ENCODE data around the gene RAB3B.

The RAB3B gene

GRCh38 chr1:51955797-51956527 lies 34.5 kb downstream of the RAB3B start:
- DNase-seq (ENCODE audit: low read depth) = no peak
- TF ChIP-seq, protein P1, sequence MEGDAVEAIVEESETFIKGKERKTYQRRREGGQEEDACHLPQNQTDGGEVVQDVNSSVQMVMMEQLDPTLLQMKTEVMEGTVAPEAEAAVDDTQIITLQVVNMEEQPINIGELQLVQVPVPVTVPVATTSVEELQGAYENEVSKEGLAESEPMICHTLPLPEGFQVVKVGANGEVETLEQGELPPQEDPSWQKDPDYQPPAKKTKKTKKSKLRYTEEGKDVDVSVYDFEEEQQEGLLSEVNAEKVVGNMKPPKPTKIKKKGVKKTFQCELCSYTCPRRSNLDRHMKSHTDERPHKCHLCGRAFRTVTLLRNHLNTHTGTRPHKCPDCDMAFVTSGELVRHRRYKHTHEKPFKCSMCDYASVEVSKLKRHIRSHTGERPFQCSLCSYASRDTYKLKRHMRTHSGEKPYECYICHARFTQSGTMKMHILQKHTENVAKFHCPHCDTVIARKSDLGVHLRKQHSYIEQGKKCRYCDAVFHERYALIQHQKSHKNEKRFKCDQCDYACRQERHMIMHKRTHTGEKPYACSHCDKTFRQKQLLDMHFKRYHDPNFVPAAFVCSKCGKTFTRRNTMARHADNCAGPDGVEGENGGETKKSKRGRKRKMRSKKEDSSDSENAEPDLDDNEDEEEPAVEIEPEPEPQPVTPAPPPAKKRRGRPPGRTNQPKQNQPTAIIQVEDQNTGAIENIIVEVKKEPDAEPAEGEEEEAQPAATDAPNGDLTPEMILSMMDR (conservative IDR thresholded peaks at IDR 0.05; ENCODE audit: low read depth, low read length) = no peak
- no peak overlapping the region for H3K4me3 ChIP-seq (ENCODE audit: low read length)

DNA sequence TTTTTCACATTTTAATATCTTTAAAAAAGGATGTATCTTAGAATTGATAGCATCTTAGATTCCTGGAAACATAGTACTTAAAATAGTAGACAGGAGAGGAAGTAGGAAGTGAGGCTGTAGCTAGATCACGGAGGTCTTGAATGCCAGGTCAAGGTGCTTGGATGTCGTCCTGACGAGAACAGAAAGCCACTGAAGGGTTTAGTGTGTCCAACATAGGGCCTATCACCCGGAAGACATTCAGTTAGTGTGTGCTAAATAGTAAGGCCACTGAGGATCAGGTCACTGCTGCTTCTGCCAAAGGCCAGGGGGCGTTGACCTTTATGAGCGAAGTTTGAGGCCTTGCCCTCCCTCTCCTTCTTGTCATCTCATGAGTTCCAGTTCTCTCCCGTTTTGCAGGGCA lies 35.7 kb downstream of the RAB3B start:
- H3K4me3 ChIP-seq (ENCODE audit: low read length) = no peak overlapping the region
- TF ChIP-seq, protein P1 (conservative IDR thresholded peaks at IDR 0.05; ENCODE audit: low read depth, low read length) = no peak
- DNase-seq (ENCODE audit: low read depth) = no peak

GRCh38 chr1:51953079-51953478 lies 37.4 kb downstream of the RAB3B start:
- no peak for DNase-seq (ENCODE audit: low read depth)
- H3K4me3 ChIP-seq (ENCODE audit: low read length) = no peak overlapping the region
- TF ChIP-seq, protein P1 (conservative IDR thresholded peaks at IDR 0.05; ENCODE audit: low read depth, low read length) = no peak

DNA sequence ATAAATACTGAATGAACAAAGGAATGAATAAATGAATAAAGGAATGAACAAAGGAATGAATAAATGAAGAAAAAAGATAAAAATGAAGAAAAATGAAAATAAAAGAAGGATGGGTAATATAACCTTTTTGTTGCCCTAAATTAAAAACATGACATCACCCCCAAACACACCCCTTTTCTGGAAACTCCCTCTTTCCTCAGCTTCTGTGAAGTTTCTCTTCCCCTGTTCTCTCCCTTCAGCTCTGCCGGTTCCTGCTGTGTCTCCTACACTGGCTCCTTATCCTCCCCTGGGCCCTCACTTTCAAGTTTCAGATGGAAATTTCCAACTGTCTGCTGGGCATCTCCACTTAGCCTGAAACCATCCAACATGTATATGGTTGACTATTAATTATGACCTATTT lies 37.9 kb downstream of the RAB3B start:
- H3K4me3 ChIP-seq (ENCODE audit: low read length) = no peak overlapping the region
- no peak for DNase-seq (ENCODE audit: low read depth)
- TF ChIP-seq, protein P1 (conservative IDR thresholded peaks at IDR 0.05; ENCODE audit: low read depth, low read length) = no peak

DNA sequence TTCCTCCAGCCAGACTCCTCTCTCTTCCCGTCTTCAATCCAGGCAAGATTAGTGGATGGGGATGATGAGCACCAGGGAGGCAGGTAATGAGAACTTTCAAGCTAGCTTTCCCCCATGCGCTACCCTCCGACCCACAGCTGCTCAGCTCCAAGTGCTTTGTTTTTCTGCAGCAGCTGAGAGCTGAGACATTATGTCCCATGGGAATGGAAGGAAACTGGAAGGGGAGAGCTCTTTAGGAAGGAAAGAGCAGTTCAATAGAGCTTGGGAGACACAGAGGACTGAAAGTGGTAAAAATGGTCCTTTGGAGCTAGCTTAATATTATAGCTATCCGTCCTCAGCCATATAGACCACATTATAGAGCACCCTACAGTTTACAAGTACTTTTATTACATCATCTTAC lies 39.8 kb downstream of the RAB3B start:
- no peak overlapping the region for H3K4me3 ChIP-seq (ENCODE audit: low read length)
- TF ChIP-seq, protein P1 (conservative IDR thresholded peaks at IDR 0.05; ENCODE audit: low read depth, low read length) = no peak
- no peak for DNase-seq (ENCODE audit: low read depth)

- DNase-seq (ENCODE audit: low read depth) = no peak
- TF ChIP-seq, protein P1 (conservative IDR thresholded peaks at IDR 0.05; ENCODE audit: low read depth, low read length) = no peak
- H3K4me3 ChIP-seq (ENCODE audit: low read length) = no peak overlapping the region
These were observed 41.3 kb downstream of the RAB3B start for GRCh38 chr1:51949014-51949702.

DNA sequence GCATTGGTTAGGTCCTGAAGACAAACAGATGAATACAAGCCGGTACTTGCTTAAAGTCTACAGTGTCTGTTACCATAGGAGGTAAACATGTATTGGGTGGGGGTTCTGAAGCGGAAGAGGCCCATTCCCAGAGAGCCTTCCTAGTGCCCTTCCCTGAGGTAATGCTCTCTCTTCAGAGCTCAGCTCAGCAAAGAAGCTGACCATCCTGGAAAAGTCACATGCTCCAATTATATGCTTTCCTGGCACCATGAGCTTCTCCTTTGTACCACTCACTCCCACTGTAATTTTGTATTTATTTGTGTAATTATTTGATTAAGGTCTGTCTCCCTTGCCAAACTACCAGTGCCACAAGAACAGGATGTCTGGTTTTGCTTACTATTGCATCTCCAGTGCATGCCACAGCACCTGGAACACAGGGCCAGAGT lies 42.0 kb downstream of the RAB3B start:
- no peak for DNase-seq (ENCODE audit: low read depth)
- no peak overlapping the region for H3K4me3 ChIP-seq (ENCODE audit: low read length)
- TF ChIP-seq, protein P1 (conservative IDR thresholded peaks at IDR 0.05; ENCODE audit: low read depth, low read length) = no peak
